BLaER1 (cell line): ENCODE data around the gene SINHCAF.

Experiments
- H3K27ac ChIP-seq: shearing (Covaris generic); formaldehyde crosslinking; 2 replicates; pipeline ENCODE4 v1.8.1; 2022
- H3K27me3 ChIP-seq: shearing (Covaris generic); formaldehyde crosslinking; 2 replicates; pipeline ENCODE4 v1.8.1; 2022
- H3K36me3 ChIP-seq: shearing (Covaris generic); formaldehyde crosslinking; 2 replicates; pipeline ENCODE4 v1.8.1; 2022
- H3K4me1 ChIP-seq: shearing (Covaris generic); formaldehyde crosslinking; 2 replicates; pipeline ENCODE4 v1.8.1; 2022
- H3K4me2 ChIP-seq: shearing (Covaris generic); formaldehyde crosslinking; 2 replicates; pipeline ENCODE4 v1.8.1; 2022
- H3K4me3 ChIP-seq: shearing (Covaris generic); formaldehyde crosslinking; 2 replicates; pipeline ENCODE4 v1.8.1; 2022
- H3K9ac ChIP-seq: shearing (Covaris generic); formaldehyde crosslinking; 2 replicates; pipeline ENCODE4 v1.8.1; 2022
- H3K9me3 ChIP-seq: shearing (Covaris generic); formaldehyde crosslinking; 2 replicates; pipeline ENCODE4 v1.8.1; 2022
- H4K20me1 ChIP-seq: shearing (Covaris generic); formaldehyde crosslinking; 2 replicates; pipeline ENCODE4 v1.8.1; 2022
- Cebpa-rat ChIP-seq: shearing (Covaris generic); IDR thresholded peaks from 2 replicates; pipeline ENCODE4 v1.8.1; 2022

Gene SINHCAF

DNA sequence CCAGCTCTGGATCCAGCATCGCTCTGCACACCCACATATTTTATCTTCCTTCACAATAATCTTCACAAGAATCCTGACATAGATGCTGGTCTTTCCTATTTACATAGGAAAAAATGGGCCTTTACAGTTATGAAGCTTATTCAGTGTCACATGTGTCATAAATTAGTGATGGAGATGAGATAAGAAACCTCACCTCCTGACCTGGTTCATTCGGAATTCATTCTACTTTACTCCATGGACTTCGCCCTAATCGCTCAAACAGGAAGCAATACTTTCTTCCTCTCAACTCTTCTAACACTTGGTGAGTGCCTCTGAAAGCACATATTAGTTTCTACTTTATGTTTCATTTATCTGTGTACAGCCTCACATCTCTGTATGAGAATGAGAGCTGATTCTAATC is 12.0 kb upstream of the SINHCAF start:
- no peaks in the 10 kb centered on the region for H3K27me3 ChIP-seq
- H3K4me2 ChIP-seq, result no peak overlapping the region
- H3K4me3 ChIP-seq, result no peak overlapping the region
- H3K9me3 ChIP-seq, result no peaks in the 10 kb centered on the region
- no peak for TF ChIP-seq Cebpa-rat
- no peaks in the 10 kb centered on the region for H3K4me1 ChIP-seq
- H3K27ac ChIP-seq, result no peak overlapping the region
- H3K9ac ChIP-seq, result no peak overlapping the region
- no peaks in the 10 kb centered on the region for H4K20me1 ChIP-seq
- no peaks in the 10 kb centered on the region for H3K36me3 ChIP-seq

DNA sequence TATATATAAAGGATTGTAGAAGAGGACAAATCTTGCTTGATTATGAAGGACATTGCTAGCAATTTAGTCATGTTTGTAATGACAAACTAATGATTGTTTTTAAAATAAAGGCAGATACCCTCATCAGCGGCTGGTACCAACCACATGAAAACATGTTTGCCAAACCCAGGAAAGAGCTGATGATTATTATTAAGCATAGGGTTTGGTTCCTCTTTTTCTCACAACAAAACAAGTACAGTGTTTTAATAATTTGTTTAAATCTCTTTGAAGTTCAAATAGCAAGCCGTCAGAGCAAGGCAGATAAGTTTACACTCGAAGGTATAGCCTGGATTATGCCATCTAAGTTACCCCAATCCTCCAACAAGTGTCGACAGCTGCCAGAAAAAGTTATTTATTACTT is 5.3 kb upstream of the SINHCAF start:
- Histone ChIP-seq H3K4me1 (peaks cover 25% of the 10 kb centered on the region), H3K9me3 (no peaks in the 10 kb centered on the region), H3K27ac (no peak overlapping the region), H3K36me3 (no peaks in the 10 kb centered on the region), H3K27me3 (no peaks in the 10 kb centered on the region), H3K4me3 (no peak overlapping the region), H4K20me1 (no peaks in the 10 kb centered on the region), H3K9ac (no peak overlapping the region), H3K4me2 (peak overlapping the region; percentile 51)
- no peak for TF ChIP-seq Cebpa-rat

DNA sequence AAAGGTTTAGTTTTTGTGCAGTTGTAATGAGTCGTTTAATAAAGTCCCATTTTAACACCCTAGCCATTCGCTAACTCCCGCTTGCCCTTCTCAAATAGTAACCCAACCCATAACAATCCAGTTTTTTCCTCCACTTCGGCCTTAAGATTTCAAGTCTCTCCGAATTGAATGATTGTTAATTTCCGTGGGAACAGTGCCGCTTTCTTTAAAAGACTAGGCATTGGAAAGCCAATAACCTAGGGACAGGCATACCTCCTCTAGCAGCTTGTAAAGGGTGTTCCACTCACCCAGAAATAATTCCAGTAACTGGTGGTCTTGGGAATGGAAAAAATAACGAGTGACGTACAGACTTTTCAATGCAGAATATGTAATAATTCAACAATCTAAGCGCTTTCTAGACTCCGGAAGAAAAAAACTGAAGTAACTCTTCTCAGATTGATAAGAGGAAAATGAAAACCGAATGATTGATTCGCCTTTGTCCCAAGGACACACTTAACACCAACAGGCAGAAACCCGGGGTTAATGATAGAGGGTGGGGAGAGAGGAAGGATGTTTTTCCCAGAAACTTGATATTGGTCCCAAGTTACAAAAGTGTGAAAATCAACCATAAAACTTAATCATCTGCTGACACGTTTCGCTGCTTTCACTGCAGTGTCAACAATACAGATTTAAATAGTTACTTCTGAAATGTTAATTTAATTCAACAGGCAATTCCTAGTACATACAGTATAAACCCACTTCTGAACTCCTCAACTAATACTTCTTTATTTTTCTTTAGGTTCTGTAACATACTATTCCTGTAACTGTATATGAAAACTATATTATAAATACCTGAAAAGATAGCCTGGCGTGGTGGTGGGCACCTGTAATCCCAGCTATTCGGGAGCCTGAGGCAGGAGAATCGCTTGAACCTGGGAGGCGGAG is 1.0 kb upstream of the SINHCAF start:
- peak overlapping the region; percentile 89 for H3K4me3 ChIP-seq
- peaks cover 21% of the 10 kb centered on the region for H4K20me1 ChIP-seq
- peaks cover 35% of the 10 kb centered on the region for H3K4me1 ChIP-seq
- H3K27me3 ChIP-seq, result no peaks in the 10 kb centered on the region
- H3K4me2 ChIP-seq, result peak overlapping the region; percentile 82
- H3K36me3 ChIP-seq, result no peaks in the 10 kb centered on the region
- H3K9ac ChIP-seq, result peak overlapping the region; percentile 99
- peak overlapping the region; percentile 75 for H3K27ac ChIP-seq
- H3K9me3 ChIP-seq, result no peaks in the 10 kb centered on the region
- no peak for TF ChIP-seq Cebpa-rat

DNA sequence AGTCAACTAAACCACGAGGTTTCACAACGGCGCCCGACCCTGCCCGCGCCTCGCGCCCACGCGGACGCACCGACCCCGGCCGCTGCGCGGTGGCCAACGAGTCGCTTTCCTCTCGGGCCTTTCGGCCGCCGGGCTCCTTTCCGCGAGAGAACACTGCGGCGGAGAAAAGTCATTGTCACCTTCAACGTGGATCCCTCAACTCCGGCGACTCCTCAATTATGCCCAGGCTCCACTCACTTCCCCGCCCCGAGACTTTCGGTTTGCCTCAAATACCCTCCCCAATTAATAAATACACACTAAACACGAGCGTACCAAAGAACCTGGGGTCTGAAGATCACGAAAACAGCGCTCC is 450 bp downstream of the SINHCAF start:
- no peaks in the 10 kb centered on the region for H3K27me3 ChIP-seq
- peaks cover 36% of the 10 kb centered on the region for H4K20me1 ChIP-seq
- H3K4me1 ChIP-seq, result peaks cover 36% of the 10 kb centered on the region
- H3K4me3 ChIP-seq, result peak overlapping the region; percentile 89
- H3K9ac ChIP-seq, result peak overlapping the region; percentile 99
- no peaks in the 10 kb centered on the region for H3K9me3 ChIP-seq
- TF ChIP-seq Cebpa-rat, result no peak
- no peaks in the 10 kb centered on the region for H3K36me3 ChIP-seq
- peak overlapping the region; percentile 99 for H3K27ac ChIP-seq
- H3K4me2 ChIP-seq, result peak overlapping the region; percentile 98

DNA sequence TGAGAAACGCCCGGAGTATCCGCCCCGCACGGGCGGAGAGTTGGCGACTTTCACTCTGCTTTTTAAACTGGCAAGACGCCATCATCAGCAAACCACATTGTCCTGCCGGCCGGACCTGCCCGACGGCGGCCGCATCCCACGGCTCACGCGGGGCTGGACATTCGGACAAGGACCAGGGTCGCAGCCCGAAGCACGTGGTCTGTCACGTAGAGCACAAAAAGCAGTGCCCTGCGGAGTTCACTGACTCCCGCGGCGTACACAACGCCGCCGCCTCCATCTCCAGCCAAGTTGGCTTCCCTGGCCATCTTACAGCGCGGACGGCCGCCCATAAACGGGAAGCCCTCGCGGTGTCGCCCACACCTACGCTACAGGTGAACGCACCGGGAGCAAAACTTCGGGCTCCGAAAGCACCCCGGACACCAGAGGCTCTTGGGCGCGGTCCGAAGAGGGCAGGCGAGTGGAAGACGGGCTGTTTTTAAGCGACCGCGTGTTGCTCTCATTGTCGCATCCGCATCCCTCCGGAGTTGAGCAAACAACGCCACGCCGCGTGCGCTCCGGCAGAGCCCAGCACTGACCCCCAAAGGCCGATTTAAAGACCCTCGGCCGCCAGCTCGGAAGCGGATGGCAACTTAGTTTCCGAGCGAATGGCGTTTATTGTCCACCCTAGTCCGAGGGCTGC is 966 bp downstream of the SINHCAF start:
- H3K27me3 ChIP-seq, result no peaks in the 10 kb centered on the region
- peak overlapping the region; percentile 98 for H3K4me2 ChIP-seq
- TF ChIP-seq Cebpa-rat, result no peak
- peak overlapping the region; percentile 99 for H3K9ac ChIP-seq
- H3K4me3 ChIP-seq, result peak overlapping the region; percentile 89
- H3K36me3 ChIP-seq, result no peaks in the 10 kb centered on the region
- peaks cover 40% of the 10 kb centered on the region for H3K4me1 ChIP-seq
- H3K27ac ChIP-seq, result peak overlapping the region; percentile 99
- H3K9me3 ChIP-seq, result no peaks in the 10 kb centered on the region
- H4K20me1 ChIP-seq, result peaks cover 41% of the 10 kb centered on the region

DNA sequence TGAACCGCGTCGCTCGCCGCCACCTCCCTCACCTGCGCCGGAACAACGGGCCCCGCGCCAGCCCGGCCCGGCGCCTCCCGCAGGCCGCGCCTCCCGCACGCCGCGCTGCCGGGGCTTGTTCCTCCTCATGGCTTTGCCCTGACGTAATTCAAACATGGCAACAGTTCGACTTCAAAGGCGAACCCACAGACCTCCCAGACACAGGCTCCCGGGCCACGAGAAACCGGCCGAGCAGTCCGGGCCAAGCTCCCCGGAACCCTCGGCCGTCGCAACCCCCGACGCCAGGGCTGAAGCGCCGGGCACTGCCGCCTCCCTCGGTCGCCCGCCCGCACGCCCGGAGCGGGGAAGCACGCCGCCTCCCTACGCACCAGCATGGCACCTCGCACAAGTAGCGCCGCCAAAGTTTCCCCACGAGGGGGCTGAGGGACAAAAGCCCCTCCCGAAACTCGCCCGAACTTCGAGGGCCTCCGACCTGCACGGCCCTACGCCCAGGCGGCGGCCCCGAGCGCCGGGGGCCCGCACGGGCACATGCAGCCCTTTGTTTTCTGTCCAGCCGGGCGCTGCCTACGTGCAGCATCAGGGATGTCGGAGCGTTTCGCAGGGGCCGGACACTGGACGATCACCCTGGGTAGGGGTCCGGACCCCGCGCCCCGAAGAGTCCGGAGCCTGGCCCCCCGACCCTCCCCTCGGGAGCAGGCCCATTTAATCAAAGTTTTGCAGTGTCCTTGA is 1.7 kb downstream of the SINHCAF start:
- Histone ChIP-seq H3K27me3 (no peaks in the 10 kb centered on the region), H4K20me1 (peaks cover 48% of the 10 kb centered on the region), H3K4me3 (peak overlapping the region; percentile 89), H3K4me2 (peak overlapping the region; percentile 98), H3K9me3 (no peaks in the 10 kb centered on the region), H3K27ac (peak overlapping the region; percentile 99), H3K9ac (peak overlapping the region; percentile 99), H3K4me1 (peaks cover 47% of the 10 kb centered on the region), H3K36me3 (no peaks in the 10 kb centered on the region)
- no peak for TF ChIP-seq Cebpa-rat

DNA sequence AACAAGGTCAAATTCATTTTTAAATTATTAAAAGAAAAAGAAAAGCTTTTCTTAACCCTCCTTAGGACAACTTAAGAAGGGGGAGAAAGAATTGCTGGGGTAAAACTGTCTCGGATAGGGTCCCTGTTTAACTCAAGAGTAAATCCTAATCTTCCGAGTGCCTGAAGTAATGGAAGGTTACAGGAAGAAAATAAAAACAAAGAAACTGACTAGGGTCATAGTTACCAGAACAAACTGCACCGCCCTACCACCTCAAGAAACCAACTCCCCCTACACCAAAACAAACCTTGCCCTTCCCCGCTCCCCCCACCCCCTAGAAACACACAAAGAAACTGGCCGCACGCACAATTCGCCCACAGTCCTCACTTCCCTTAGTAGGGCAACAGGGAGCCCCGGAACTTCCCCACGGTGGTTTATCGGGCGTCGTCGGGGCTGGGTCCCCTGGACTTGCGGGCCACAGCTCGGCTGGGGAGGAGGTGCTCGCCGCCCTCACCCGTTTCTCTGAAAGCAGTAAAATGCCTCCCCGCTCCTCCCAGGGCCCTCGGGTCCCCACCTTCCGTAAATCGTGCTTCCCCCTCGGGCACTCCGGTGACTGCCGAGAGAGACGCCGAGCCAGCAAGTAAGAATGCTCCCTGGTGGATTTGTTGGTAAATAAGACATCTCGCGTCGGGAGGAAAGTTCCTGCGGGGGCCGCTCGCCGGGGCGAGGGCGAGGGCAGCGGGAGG is 2.4 kb downstream of the SINHCAF start:
- H3K27ac ChIP-seq, result peak overlapping the region; percentile 99
- no peaks in the 10 kb centered on the region for H3K9me3 ChIP-seq
- H3K9ac ChIP-seq, result peak overlapping the region; percentile 99
- peak overlapping the region; percentile 89 for H3K4me3 ChIP-seq
- peaks cover 55% of the 10 kb centered on the region for H4K20me1 ChIP-seq
- no peak for TF ChIP-seq Cebpa-rat
- no peaks in the 10 kb centered on the region for H3K27me3 ChIP-seq
- peaks cover 54% of the 10 kb centered on the region for H3K4me1 ChIP-seq
- no peaks in the 10 kb centered on the region for H3K36me3 ChIP-seq
- peak overlapping the region; percentile 98 for H3K4me2 ChIP-seq

DNA sequence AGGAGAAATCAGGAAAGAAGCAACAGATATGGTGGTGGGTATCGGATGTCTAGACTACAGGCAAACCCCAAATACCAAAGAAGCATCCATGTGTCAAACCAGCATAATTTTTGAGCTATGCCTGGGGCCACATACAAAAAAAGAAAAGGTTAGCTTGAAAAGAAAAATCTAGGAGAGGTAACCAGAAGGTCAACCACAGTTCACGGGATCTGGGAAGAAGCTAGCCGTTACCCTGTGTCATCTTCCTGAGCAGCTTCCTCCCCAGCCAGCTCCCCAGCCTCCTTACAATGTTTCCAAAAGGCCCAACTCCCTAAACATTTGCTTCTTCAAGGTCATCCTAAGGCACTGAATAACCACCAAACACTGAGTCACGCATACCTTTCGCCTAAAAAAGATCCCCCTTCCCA is 3.1 kb downstream of the SINHCAF start:
- H3K9ac ChIP-seq, result peak overlapping the region; percentile 99
- no peaks in the 10 kb centered on the region for H3K9me3 ChIP-seq
- H3K4me1 ChIP-seq, result peaks cover 62% of the 10 kb centered on the region
- no peaks in the 10 kb centered on the region for H3K27me3 ChIP-seq
- H3K27ac ChIP-seq, result peak overlapping the region; percentile 99
- no peaks in the 10 kb centered on the region for H3K36me3 ChIP-seq
- peak overlapping the region; percentile 98 for H3K4me2 ChIP-seq
- peak overlapping the region; percentile 89 for H3K4me3 ChIP-seq
- H4K20me1 ChIP-seq, result peaks cover 63% of the 10 kb centered on the region
- no peak for TF ChIP-seq Cebpa-rat

DNA sequence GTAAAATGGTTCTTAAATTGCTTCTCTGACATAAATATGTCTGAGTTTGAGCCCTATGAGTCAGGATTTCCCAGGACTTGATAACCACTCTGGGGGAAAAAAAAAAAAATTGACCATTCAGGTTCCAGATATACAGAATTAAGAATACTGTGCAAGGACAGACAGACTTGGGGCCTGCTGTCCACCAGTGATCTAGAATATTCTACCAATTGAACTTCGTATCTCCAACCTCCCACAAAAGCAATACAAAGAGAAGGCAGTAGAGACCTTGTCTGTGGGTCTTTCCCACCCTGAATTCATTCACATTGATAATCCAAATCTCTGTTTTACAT is 4.1 kb downstream of the SINHCAF start:
- H3K4me2 ChIP-seq, result peak overlapping the region; percentile 98
- H3K36me3 ChIP-seq, result no peaks in the 10 kb centered on the region
- H3K4me3 ChIP-seq, result 0 out of 2 replicates have a peak overlapping the region, but pooled peaks have one; percentile 89
- H3K4me1 ChIP-seq, result peaks cover 68% of the 10 kb centered on the region
- no peaks in the 10 kb centered on the region for H3K27me3 ChIP-seq
- H4K20me1 ChIP-seq, result peaks cover 72% of the 10 kb centered on the region
- no peak overlapping the region for H3K27ac ChIP-seq
- peak overlapping the region; percentile 1; the same call in 1 of the 2 replicates for H3K9ac ChIP-seq
- no peak for TF ChIP-seq Cebpa-rat
- H3K9me3 ChIP-seq, result no peaks in the 10 kb centered on the region
